MM.1S (cell line): Measurements from ENCODE around the gene UST.

Experiments used
- EZH2 ChIP-seq: fragments of 300-600 bp; sonication (generic); optimal IDR thresholded peaks from 2 replicates; pipeline ENCODE3; 2017; ENCODE audit warnings: low read depth, mild to moderate bottlenecking, antibody characterized with exemption, low read length, mixed read lengths
- EZH2phosphoT487 ChIP-seq: fragments of 300-600 bp; sonication (generic); IDR thresholded peaks from 2 replicates; pipeline ENCODE4 v1.6.1; 2018; ENCODE audit warnings: antibody characterized with exemption, low read length
- TF ChIP-seq, protein P1 (sequence below): fragments of 300-600 bp; sonication (generic); IDR thresholded peaks from 2 replicates; pipeline ENCODE4 v1.5.1; 2016; ENCODE audit warnings: antibody characterized with exemption, low read length, mixed read lengths

DNA sequence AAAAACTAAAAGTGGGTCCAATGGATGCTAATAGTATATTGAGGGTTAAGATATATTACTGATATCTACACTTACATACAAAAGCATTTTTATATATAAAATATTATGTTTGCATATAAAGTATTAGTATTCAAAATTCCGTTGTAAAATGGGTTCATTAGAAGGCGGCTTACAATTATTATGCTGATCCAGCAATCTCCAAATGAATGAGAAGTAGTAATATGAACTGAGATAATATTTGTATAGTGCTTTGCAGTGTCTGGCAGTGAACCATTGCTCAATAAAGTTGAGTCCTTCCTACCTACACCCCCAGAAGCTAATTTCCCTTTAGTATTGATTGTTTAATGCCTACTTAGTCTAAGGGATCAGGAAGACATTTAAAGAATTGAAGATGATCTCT lies 146.2 kb downstream of the UST start:
- TF ChIP-seq, protein P1, sequence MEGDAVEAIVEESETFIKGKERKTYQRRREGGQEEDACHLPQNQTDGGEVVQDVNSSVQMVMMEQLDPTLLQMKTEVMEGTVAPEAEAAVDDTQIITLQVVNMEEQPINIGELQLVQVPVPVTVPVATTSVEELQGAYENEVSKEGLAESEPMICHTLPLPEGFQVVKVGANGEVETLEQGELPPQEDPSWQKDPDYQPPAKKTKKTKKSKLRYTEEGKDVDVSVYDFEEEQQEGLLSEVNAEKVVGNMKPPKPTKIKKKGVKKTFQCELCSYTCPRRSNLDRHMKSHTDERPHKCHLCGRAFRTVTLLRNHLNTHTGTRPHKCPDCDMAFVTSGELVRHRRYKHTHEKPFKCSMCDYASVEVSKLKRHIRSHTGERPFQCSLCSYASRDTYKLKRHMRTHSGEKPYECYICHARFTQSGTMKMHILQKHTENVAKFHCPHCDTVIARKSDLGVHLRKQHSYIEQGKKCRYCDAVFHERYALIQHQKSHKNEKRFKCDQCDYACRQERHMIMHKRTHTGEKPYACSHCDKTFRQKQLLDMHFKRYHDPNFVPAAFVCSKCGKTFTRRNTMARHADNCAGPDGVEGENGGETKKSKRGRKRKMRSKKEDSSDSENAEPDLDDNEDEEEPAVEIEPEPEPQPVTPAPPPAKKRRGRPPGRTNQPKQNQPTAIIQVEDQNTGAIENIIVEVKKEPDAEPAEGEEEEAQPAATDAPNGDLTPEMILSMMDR = no peak
- no peak for TF ChIP-seq EZH2
- TF ChIP-seq EZH2phosphoT487 = no peak
